SU-DHL-6 (cell line): ENCODE measurements around the gene AMN.

ENCODE experiments used
- EZH2phosphoT487 ChIP-seq: fragments of 200-600 bp; sonication (generic), shearing (Covaris generic); conservative IDR thresholded peaks from 2 replicates; pipeline ENCODE4 v1.6.1; 2018; ENCODE audit warnings: mild to moderate bottlenecking, antibody characterized with exemption, low read length, moderate library complexity, mixed read lengths
- TF ChIP-seq, protein P1 (sequence below): fragments of 200-600 bp; sonication (generic); IDR thresholded peaks from one replicate; pipeline ENCODE4 v1.5.1; 2017; ENCODE audit warnings: antibody characterized with exemption, mild to moderate bottlenecking, low read length, moderate library complexity; ENCODE audit not compliant: insufficient read depth, poor library complexity, severe bottlenecking

GRCh38 chr14:102943979-102944378 is 21.5 kb downstream of the AMN start:
- TF ChIP-seq, protein P1, sequence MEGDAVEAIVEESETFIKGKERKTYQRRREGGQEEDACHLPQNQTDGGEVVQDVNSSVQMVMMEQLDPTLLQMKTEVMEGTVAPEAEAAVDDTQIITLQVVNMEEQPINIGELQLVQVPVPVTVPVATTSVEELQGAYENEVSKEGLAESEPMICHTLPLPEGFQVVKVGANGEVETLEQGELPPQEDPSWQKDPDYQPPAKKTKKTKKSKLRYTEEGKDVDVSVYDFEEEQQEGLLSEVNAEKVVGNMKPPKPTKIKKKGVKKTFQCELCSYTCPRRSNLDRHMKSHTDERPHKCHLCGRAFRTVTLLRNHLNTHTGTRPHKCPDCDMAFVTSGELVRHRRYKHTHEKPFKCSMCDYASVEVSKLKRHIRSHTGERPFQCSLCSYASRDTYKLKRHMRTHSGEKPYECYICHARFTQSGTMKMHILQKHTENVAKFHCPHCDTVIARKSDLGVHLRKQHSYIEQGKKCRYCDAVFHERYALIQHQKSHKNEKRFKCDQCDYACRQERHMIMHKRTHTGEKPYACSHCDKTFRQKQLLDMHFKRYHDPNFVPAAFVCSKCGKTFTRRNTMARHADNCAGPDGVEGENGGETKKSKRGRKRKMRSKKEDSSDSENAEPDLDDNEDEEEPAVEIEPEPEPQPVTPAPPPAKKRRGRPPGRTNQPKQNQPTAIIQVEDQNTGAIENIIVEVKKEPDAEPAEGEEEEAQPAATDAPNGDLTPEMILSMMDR = no peak
- TF ChIP-seq EZH2phosphoT487 = no peak
